Parathyroid adenoma (tissue), 2 donors: Measurements from ENCODE around the gene DNAI1.

Experiments
- H2AFZ ChIP-seq: fragments of 300-600 bp; sonication (generic); one replicate; pipeline ENCODE4 v1.7.0; 2017; ENCODE audit warnings: antibody characterized with exemption, mild to moderate bottlenecking
- H3K27ac ChIP-seq: fragments of 300-600 bp; sonication (generic); one replicate; pipeline ENCODE4 v1.7.0; 2017
- H3K27me3 ChIP-seq: fragments of 300-600 bp; sonication (generic); one replicate; pipeline ENCODE4 v1.7.0; 2017; ENCODE audit warnings: low read length; ENCODE audit not compliant: control insufficient read depth, insufficient read depth
- H3K36me3 ChIP-seq: fragments of 300-600 bp; sonication (generic); one replicate; pipeline ENCODE4 v1.7.0; 2017; ENCODE audit warnings: low read length; ENCODE audit not compliant: control insufficient read depth, insufficient read depth
- H3K4me1 ChIP-seq: fragments of 300-600 bp; sonication (generic); one replicate; pipeline ENCODE4 v1.7.0; 2017; ENCODE audit warnings: control low read depth
- H3K4me2 ChIP-seq: fragments of 300-600 bp; sonication (generic); one replicate; pipeline ENCODE4 v1.7.0; 2017; ENCODE audit warnings: low read length
- H3K4me3 ChIP-seq: fragments of 300-600 bp; sonication (generic); one replicate; pipeline ENCODE4 v1.7.0; 2017; ENCODE audit warnings: low read depth, low read length
- H3K79me2 ChIP-seq: fragments of 300-600 bp; sonication (generic); one replicate; pipeline ENCODE4 v1.7.0; 2017; ENCODE audit warnings: control low read depth
- H3K9ac ChIP-seq: fragments of 300-600 bp; sonication (generic); one replicate; pipeline ENCODE4 v1.7.0; 2017; ENCODE audit warnings: mild to moderate bottlenecking
- H3K9me3 ChIP-seq: fragments of 300-600 bp; sonication (generic); one replicate; pipeline ENCODE4 v1.7.0; 2017; ENCODE audit warnings: low read length; ENCODE audit not compliant: control insufficient read depth
- TF ChIP-seq, protein P1 (sequence below): fragments of 300-600 bp; sonication (generic); IDR thresholded peaks from one replicate; pipeline ENCODE4 v1.7.0; 2017; ENCODE audit warnings: antibody characterized with exemption, mild to moderate bottlenecking
- donor health status: primary hyperparathyroidism.

The DNAI1 gene

DNA sequence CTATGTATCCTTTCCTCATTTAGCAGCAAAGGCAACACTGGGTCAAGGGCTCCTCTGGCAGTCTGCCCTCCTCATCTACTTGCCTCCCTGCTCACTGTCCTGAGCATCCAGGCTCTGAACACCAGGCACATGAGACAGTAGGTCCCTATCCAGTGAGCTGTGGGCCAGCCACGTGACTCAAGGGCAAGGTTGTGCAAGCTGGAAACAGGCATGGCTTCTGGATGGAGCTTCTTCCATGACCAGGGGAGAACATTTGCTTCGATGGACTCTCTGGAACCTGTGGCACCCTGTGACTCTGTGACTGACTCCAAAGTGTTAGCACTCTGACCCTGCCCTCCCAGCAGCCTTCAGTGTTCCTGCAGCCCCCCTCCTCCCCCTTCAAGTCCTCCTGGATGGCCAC is 33.0 kb downstream of the DNAI1 start:
- Histone ChIP-seq H3K9me3 (no peaks in the 10 kb centered on the region), H3K27ac (no peak overlapping the region), H3K36me3 (no peaks in the 10 kb centered on the region), H3K4me1 (no peaks in the 10 kb centered on the region), H3K4me2 (no peak overlapping the region), H3K27me3 (no peaks in the 10 kb centered on the region), H3K4me3 (no peak overlapping the region), H3K9ac (no peak overlapping the region), H2AFZ (no peak overlapping the region), H3K79me2 (no peaks in the 10 kb centered on the region)
- TF ChIP-seq, protein P1, sequence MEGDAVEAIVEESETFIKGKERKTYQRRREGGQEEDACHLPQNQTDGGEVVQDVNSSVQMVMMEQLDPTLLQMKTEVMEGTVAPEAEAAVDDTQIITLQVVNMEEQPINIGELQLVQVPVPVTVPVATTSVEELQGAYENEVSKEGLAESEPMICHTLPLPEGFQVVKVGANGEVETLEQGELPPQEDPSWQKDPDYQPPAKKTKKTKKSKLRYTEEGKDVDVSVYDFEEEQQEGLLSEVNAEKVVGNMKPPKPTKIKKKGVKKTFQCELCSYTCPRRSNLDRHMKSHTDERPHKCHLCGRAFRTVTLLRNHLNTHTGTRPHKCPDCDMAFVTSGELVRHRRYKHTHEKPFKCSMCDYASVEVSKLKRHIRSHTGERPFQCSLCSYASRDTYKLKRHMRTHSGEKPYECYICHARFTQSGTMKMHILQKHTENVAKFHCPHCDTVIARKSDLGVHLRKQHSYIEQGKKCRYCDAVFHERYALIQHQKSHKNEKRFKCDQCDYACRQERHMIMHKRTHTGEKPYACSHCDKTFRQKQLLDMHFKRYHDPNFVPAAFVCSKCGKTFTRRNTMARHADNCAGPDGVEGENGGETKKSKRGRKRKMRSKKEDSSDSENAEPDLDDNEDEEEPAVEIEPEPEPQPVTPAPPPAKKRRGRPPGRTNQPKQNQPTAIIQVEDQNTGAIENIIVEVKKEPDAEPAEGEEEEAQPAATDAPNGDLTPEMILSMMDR, result no peak

DNA sequence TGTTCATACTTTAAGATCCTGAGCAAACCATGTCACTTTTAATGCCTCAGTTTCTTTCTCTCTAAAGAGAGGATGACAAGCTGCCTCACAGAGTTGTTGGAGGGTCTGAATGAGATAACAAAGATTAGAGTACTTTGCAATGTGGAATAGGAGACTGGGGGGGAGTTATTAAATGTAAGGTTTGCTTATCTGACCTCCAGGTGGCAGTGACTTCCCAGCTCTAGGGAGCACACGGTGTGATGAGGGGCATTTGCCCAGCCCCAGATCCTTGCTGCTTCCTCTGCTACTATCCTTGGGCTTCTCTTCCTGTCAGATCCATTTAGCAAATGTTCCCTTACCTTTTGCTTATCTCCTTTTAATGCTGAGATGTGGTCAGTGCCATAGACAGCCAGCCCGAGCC is 33.4 kb downstream of the DNAI1 start:
- H3K27me3 ChIP-seq, result no peaks in the 10 kb centered on the region
- TF ChIP-seq, protein P1, result no peak
- H3K79me2 ChIP-seq, result no peaks in the 10 kb centered on the region
- H3K9ac ChIP-seq, result no peak overlapping the region
- H3K36me3 ChIP-seq, result no peaks in the 10 kb centered on the region
- no peaks in the 10 kb centered on the region for H3K9me3 ChIP-seq
- H3K4me3 ChIP-seq, result no peak overlapping the region
- H3K27ac ChIP-seq, result no peak overlapping the region
- H2AFZ ChIP-seq, result no peak overlapping the region
- no peak overlapping the region for H3K4me2 ChIP-seq
- H3K4me1 ChIP-seq, result no peaks in the 10 kb centered on the region

DNA sequence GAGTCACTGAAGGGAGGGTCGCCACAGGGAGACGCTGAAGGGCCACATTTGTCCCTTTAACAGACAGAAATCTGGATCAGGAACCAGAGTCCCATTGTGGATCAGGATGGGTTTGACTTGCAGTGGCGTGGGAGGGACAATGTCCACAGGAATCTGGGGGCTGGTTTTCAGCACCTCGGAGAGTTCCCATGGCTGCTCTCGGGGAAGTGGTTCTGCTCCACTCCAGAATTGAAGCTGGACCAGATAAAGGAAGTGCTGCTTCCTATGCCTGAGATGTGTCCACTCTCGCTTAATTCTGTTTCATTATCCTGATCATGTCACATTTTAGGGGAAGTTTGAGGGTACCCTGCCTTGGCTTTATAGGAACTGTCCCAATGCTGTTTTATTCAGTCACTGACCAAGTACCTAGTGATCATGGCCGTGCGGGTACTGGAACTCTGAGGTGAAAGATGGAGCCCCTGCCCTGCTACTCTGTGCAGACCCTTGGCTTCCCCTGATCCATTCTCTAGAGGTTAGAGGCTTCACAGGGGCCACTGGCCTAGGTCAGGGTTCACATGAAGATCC is 35.4 kb downstream of the DNAI1 start:
- H3K4me1 ChIP-seq, result no peaks in the 10 kb centered on the region
- no peak overlapping the region for H3K4me3 ChIP-seq
- no peak overlapping the region for H3K27ac ChIP-seq
- H3K36me3 ChIP-seq, result no peaks in the 10 kb centered on the region
- no peaks in the 10 kb centered on the region for H3K9me3 ChIP-seq
- no peaks in the 10 kb centered on the region for H3K27me3 ChIP-seq
- H2AFZ ChIP-seq, result no peak overlapping the region
- TF ChIP-seq, protein P1, result no peak
- no peaks in the 10 kb centered on the region for H3K79me2 ChIP-seq
- no peak overlapping the region for H3K9ac ChIP-seq
- no peak overlapping the region for H3K4me2 ChIP-seq

DNA sequence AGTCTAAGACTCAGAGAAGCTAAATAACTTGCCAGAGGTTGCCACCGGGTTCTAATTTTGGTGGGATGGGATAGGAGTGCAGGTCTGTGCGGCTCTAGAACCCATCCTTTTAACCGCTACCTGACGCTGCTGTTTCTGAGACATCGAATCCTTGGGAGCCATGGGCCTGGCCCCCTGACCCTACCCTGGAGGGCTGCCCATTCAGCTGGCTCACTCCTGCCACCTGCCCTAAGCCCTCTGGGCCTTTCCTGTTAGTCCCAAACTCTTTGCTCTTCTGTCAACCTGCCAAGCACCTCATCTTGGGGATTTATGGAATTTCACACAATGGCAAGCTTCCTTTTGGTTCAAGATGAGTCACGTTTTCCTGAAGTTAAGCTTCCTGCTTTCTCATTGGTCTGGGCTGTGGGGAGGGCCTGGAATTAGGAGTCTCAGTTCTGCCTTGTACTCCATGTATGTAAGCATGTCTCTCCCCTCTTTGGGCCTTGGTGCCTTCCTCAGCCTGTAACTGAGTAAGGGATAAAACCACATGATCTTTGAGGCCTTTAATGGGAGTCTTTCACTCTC is 37.6 kb downstream of the DNAI1 start:
- TF ChIP-seq, protein P1, result no peak
- Histone ChIP-seq H3K27ac (no peak overlapping the region), H2AFZ (no peak overlapping the region), H3K4me1 (no peaks in the 10 kb centered on the region), H3K9me3 (no peaks in the 10 kb centered on the region), H3K27me3 (no peaks in the 10 kb centered on the region), H3K79me2 (no peaks in the 10 kb centered on the region), H3K36me3 (no peaks in the 10 kb centered on the region), H3K9ac (no peak overlapping the region), H3K4me2 (no peak overlapping the region), H3K4me3 (no peak overlapping the region)

DNA sequence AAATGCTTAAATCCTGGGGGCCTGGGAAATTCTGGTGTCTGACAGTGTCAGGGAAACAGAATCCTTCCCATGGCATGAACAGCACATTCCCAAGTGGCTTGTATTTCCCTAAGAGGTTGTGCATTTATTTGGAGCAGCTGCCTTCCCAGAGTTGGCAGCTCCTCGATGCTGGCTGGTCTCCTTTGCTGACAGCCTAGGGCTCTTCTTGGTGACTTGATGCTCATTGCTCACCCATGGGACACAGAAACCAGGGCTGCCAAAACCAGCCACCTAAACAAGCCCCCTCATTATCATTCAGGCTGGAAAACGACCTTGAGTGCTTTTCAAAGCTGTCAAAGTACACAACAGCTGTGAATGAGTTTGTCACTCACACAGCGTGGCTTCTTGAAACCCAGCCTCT is 39.9 kb downstream of the DNAI1 start:
- TF ChIP-seq, protein P1, result no peak
- no peak overlapping the region for H3K4me2 ChIP-seq
- no peaks in the 10 kb centered on the region for H3K36me3 ChIP-seq
- H3K27me3 ChIP-seq, result no peaks in the 10 kb centered on the region
- no peaks in the 10 kb centered on the region for H3K4me1 ChIP-seq
- no peak overlapping the region for H3K27ac ChIP-seq
- no peaks in the 10 kb centered on the region for H3K79me2 ChIP-seq
- no peaks in the 10 kb centered on the region for H3K9me3 ChIP-seq
- no peak overlapping the region for H3K4me3 ChIP-seq
- H2AFZ ChIP-seq, result no peak overlapping the region
- no peak overlapping the region for H3K9ac ChIP-seq
